ENCODE data around the gene SEBOX.

SEBOX gene

DNA sequence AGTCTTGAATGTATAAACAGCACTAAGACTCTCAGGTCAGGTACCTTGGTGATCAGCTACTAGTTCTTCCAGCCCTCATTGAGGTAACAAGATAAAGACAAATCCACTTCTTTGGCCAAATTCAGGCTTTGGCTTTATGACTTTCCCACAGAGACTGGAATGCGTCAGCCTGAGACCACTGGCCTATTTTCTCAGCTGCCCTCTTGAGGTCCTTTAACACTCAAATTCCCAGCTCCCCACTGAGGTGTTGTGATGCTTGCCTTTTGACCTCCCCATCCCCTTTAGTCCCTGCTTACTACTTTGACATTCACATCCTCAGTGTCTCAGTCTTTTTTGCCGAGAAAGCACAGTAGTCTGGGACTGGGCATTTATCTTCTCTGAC is 18.8 kb downstream of the SEBOX start:
- TF ChIP-seq, protein P1, sequence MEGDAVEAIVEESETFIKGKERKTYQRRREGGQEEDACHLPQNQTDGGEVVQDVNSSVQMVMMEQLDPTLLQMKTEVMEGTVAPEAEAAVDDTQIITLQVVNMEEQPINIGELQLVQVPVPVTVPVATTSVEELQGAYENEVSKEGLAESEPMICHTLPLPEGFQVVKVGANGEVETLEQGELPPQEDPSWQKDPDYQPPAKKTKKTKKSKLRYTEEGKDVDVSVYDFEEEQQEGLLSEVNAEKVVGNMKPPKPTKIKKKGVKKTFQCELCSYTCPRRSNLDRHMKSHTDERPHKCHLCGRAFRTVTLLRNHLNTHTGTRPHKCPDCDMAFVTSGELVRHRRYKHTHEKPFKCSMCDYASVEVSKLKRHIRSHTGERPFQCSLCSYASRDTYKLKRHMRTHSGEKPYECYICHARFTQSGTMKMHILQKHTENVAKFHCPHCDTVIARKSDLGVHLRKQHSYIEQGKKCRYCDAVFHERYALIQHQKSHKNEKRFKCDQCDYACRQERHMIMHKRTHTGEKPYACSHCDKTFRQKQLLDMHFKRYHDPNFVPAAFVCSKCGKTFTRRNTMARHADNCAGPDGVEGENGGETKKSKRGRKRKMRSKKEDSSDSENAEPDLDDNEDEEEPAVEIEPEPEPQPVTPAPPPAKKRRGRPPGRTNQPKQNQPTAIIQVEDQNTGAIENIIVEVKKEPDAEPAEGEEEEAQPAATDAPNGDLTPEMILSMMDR (IDR thresholded peaks at IDR 0.05; ENCODE audit: low read depth, low read length), result no peak

DNA sequence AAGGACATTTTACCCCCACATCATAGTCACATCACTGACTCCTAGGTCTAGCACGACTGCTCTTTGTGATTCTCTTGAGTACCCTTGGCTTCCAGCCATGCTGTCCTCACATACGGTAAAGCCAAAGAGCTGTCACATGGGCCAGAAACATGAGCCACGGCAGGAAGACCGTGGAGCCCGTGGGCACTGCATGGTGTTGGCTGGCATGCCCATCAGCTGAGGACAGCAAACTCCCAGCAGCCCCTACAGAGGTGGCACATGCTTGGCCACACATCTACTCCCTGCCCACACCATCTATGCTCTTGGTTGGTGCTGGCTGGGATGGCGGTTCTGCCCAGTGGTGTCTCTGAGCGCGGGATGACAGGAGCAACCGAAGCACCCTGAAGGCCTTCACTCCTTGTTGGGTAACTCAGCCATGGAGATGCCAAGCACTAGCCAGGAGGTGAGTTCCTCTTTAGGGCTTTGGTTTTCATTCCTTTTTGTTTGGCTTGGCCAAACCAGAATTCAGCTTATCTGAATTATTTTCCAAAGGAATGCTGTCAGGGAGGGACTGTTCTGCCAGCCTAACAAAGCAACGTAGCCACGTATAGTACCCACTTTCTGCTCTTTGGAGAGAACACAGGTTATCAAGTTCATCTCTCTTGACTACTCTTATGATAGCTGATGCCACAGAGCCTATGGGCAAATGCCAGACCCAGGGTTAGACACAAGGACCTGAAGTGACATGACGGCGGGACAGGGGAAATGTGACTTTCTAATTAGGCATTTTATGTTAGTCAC is 19.4 kb downstream of the SEBOX start:
- TF ChIP-seq, protein P1 (IDR thresholded peaks at IDR 0.05; ENCODE audit: low read depth, low read length), result no peak
- DNase-seq (ENCODE audit: extremely low read depth, low read depth), result no peak

More for the DNA sequence above, 18.8 kb downstream of the SEBOX start:
- DNase-seq (ENCODE audit: extremely low read depth, low read depth), result no peak

DNA sequence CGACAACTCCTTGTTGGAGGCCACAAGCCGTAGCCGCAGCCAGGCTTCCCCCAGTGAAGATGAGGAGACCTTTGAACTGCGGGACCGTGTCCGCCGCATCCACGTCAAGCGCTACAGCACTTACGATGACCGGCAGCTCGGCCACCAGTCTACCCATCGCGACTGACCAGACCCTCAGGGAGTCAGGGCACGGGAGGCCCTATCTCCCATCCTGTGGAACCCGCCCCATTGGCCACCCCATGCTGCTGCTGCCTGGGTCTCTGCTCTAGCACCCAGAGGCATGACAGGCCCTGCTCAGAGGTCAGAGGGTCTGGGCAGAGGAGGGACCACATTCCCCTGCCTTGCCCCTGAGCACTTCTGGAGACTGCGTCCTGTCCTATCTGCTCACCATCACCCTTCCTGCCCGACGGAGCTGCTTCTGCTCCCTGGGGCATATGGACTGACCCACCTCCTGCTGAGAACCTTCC is 20.5 kb downstream of the SEBOX start:
- no peak for DNase-seq (ENCODE audit: extremely low read depth, low read depth)
- TF ChIP-seq, protein P1 (IDR thresholded peaks at IDR 0.05; ENCODE audit: low read depth, low read length), result no peak

DNA sequence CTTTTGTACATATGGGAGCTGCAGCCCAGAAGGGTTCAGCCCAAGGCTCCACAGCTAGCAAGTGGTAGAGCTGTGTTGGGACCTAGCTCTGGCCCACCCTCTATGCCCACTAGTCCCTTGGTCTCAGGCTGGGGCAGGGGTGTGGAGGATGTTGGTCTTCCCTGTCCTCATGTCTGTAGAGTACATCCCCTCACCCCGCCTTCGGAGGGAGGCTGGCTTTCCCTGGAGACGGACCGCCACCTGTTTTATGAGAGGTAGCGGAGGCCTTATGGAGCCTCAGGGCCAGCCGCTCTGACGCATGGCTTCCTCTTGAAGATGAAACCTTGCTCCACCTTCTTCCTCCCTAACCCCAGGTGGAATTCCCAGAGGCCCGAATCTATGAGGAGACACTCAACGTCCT is 21.0 kb downstream of the SEBOX start:
- TF ChIP-seq, protein P1 (IDR thresholded peaks at IDR 0.05; ENCODE audit: low read depth, low read length), result no peak
- no peak for DNase-seq (ENCODE audit: extremely low read depth, low read depth)

DNA sequence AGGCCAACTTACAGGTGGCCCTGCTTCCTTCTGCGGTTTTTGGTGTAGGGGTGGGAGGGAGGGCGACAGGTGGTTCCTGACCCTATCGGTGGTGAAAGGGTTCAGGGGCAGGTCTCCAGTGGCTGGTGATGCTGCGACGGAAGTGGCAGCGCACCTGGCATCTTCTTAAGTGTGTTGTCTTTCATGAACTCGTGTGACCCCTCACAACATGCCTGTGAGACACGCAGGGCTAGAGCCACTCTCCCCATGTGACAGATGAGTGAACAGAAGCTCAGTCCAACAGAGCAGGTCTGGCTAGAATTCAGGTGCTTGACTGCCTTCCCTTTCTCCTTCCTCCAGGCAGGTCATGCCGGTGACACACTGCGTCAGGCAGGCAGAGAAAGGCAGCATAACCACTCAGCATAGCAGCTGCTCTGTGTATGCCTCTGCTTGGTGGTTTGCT is 21.5 kb downstream of the SEBOX start:
- no peak for DNase-seq (ENCODE audit: extremely low read depth, low read depth)
- TF ChIP-seq, protein P1 (IDR thresholded peaks at IDR 0.05; ENCODE audit: low read depth, low read length), result no peak

DNA sequence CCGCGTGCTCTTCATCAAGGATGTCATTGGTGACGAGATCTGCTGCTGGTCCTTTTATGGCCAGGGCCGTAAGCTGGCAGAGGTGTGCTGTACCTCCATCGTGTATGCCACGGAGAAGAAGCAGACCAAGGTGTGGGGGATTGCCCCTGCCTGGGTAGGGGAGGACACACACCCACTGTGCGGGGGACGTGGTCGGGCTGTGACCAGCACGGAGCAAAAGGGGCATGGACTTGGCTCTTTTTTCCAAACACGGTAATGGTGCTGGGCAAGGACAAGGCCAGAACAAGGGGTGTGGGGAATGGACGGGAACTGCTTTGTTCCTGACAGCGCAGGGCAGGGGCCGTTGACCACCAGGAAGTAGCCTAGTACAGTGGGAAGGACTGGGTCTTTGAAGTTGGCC is 22.7 kb downstream of the SEBOX start:
- DNase-seq (ENCODE audit: extremely low read depth, low read depth), result no peak
- TF ChIP-seq, protein P1 (IDR thresholded peaks at IDR 0.05; ENCODE audit: low read depth, low read length), result no peak

DNA sequence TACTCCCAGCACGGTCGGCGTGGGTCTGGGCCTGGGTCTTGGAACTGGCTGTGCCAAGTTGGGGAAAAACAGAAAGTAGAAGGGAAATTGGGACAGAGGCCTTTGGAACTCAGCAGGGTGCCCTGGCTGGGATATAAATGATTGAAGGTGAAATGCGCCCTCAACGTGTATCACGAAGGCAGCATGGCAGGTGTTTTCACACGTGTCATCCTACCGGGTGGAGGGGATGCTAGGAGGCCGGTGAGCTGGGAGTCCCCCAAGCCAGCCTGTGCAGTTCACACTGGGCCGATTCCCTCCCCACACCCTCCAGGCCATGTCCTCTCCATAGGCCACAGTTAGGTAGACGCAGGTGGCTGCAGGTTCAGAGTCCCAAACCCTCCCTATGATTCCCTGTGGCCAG is 23.5 kb downstream of the SEBOX start:
- TF ChIP-seq, protein P1 (IDR thresholded peaks at IDR 0.05; ENCODE audit: low read depth, low read length), result no peak
- DNase-seq (ENCODE audit: extremely low read depth, low read depth), result no peak
